HepG2 (cell line): ENCODE data around the gene PRR29. TPM values are rescaled to one million over a fixed set of nuclear protein-coding genes. Genes with fewer than 3 reads are reported as not detected.
A peak's percentile ranks its signal among the peaks of the same experiment; 100 is the strongest.

ENCODE experiments used
- CSRNP1 ChIP-seq: sonication (generic); formaldehyde crosslinking; IDR thresholded peaks from 2 replicates; pipeline ENCODE4 v1.8.1; 2023; ENCODE audit warnings: mild to moderate bottlenecking, missing genetic modification reagents
- ETV5 ChIP-seq: IDR thresholded peaks from 2 replicates; pipeline ENCODE4 v1.6.1; 2018; ENCODE audit warnings: missing biosample characterization, missing genetic modification reagents, inconsistent platforms, borderline replicate concordance
- GTF2F1 ChIP-seq: fragments of 150-350 bp; IDR thresholded peaks from 2 replicates; pipeline ENCODE4 v1.6.1; 2014; ENCODE audit warnings: low read length
- HNRNPK ChIP-seq: fragments of 200-400 bp; formaldehyde crosslinking; IDR thresholded peaks from 2 replicates; pipeline ENCODE4 v1.6.1; 2018; ENCODE audit warnings: low read length, low read depth, moderate library complexity, mild to moderate bottlenecking; ENCODE audit not compliant: poor library complexity, severe bottlenecking
- MEF2D ChIP-seq: sonication (generic); formaldehyde crosslinking; IDR thresholded peaks from 2 replicates; pipeline ENCODE4 v1.5.1; 2020; ENCODE audit warnings: mild to moderate bottlenecking, missing genetic modification reagents
- MTERF4 ChIP-seq: sonication (generic); formaldehyde crosslinking; IDR thresholded peaks from 2 replicates; pipeline ENCODE4 v1.8.0; 2023; ENCODE audit warnings: mild to moderate bottlenecking, missing genetic modification reagents
- POGZ ChIP-seq: sonication (generic); formaldehyde crosslinking; IDR thresholded peaks from 2 replicates; pipeline ENCODE4 v1.4.0; 2020; ENCODE audit warnings: mild to moderate bottlenecking, missing genetic modification reagents
- TRAFD1 ChIP-seq: sonication (generic); formaldehyde crosslinking; IDR thresholded peaks from 2 replicates; pipeline ENCODE4 v1.5.1; 2020; ENCODE audit warnings: missing genetic modification reagents, mild to moderate bottlenecking, borderline replicate concordance
- ZBTB2 ChIP-seq: sonication (generic); formaldehyde crosslinking; IDR thresholded peaks from 2 replicates; pipeline ENCODE4 v1.8.0; 2022; ENCODE audit warnings: low read depth, missing genetic modification reagents
- ZNF737 ChIP-seq: sonication (generic); formaldehyde crosslinking; IDR thresholded peaks from 2 replicates; pipeline ENCODE4 v1.5.0; 2020; ENCODE audit warnings: missing genetic modification reagents, mild to moderate bottlenecking, borderline replicate concordance
- ZNF770 ChIP-seq: sonication (generic); formaldehyde crosslinking; IDR thresholded peaks from 2 replicates; pipeline ENCODE4 v1.5.0; 2020; ENCODE audit warnings: mild to moderate bottlenecking, missing genetic modification reagents
- ZZZ3 ChIP-seq: sonication (generic); formaldehyde crosslinking; IDR thresholded peaks from 2 replicates; pipeline ENCODE4 v1.4.0; 2020; ENCODE audit warnings: missing genetic modification reagents, mild to moderate bottlenecking, borderline replicate concordance
- polyA plus RNA-seq, 8 experiments: library from polyadenylated mRNA; depleted of rRNA in 3 of 8; stranded (reverse) in 7 of 8; unstranded in 1 of 8; fragments of >200 nt; fragmentation: Illumina TruSeq in 4 of 8; extraction: Trizol in 4 of 8; gene quantifications; 2 replicates each; pipeline versions ENCODE4 v1.2.1 to v1.2.3, GENCODE V29; 2011 to 2016; ENCODE audit warnings: low read depth in 4 of 8, missing spikeins in 1 of 8, mixed read lengths in 1 of 8; ENCODE audit not compliant: insufficient read depth in 1 of 8
- total RNA-seq, 5 experiments: library from RNA; depleted of rRNA; stranded (reverse); fragments of >200 nt; fragmentation: Illumina TruSeq; extraction: Trizol; gene quantifications; 2 replicates each; pipeline ENCODE4 v1.2.3, GENCODE V29; 2016; ENCODE audit warnings: low read depth in 1 of 5

The PRR29 gene
- total and polyA plus RNA-seq, 2 of the 13 experiments (the other 11 are each of a cell fraction or from before 2014, with no cell fraction given): 0.07 to 0.20 TPM

- TF ChIP-seq ZBTB2 (CRISPR knock-in tag) (no peak), TRAFD1 (no peak), ZNF770 (peak; percentile 90), CSRNP1 (CRISPR knock-in tag) (no peak), ZZZ3 (no peak), GTF2F1 (no peak), ETV5 (CRISPR knock-in tag) (peak; percentile 11; the same call in 1 of the 2 replicates), MTERF4 (CRISPR knock-in tag) (no peak), HNRNPK (no peak), POGZ (CRISPR knock-in tag) (0 out of 2 replicates have a peak, but pooled peaks have one; percentile 38), ZNF737 (CRISPR knock-in tag) (no peak), MEF2D (no peak)
Observed at GRCh38 chr17:64005734-64006167, 7.6 kb downstream of the PRR29 start (continued).
